ENCODE measurements around the gene ZMYM2.

ZMYM2 gene

GRCh38 chr13:20053016-20053415 is 94.5 kb downstream of the ZMYM2 start:
- no peak for ATAC-seq (ENCODE audit: insufficient read depth, low read depth)
- H3K9me3 ChIP-seq (ENCODE audit: insufficient read depth, low read length, severe bottlenecking) = no peaks in the 10 kb centered on the region
- no peaks in the 10 kb centered on the region for H3K4me1 ChIP-seq (ENCODE audit: insufficient read depth, low read length)
- DNase-seq = no peak
- H3K9ac ChIP-seq (ENCODE audit: low read depth, low read length) = no peak overlapping the region
- peaks cover 61% of the 10 kb centered on the region for H3K36me3 ChIP-seq (ENCODE audit: insufficient read depth, low read length)
- TF ChIP-seq CTCF (IDR thresholded peaks at IDR 0.05; ENCODE audit: borderline replicate concordance, extremely low read depth, low read length, poor library complexity, severe bottlenecking) (no peak), EZH2 (IDR thresholded peaks at IDR 0.05; ENCODE audit: borderline replicate concordance, low read depth, low read length, severe bottlenecking) (no peak)
- H3K27ac ChIP-seq (ENCODE audit: low read length) = no peak overlapping the region
- no peak overlapping the region for H3K4me3 ChIP-seq (ENCODE audit: low read depth in 1 of 2, low read length in 2 of 2)
- no peak overlapping the region for H2AFZ ChIP-seq (ENCODE audit: low read depth, low read length)
- no peaks in the 10 kb centered on the region for H4K20me1 ChIP-seq (ENCODE audit: insufficient read depth, low read length)
- H3K27me3 ChIP-seq (ENCODE audit: insufficient read depth, low read length, poor library complexity) = no peaks in the 10 kb centered on the region
- no peaks in the 10 kb centered on the region for H3K79me2 ChIP-seq (ENCODE audit: insufficient read depth, low read length)
- H3K4me2 ChIP-seq (ENCODE audit: insufficient read depth, low read length) = no peak overlapping the region

GRCh38 chr13:20053891-20054290 is 95.4 kb downstream of the ZMYM2 start:
- no peak for DNase-seq
- Histone ChIP-seq H3K9ac (ENCODE audit: low read depth, low read length) (no peak overlapping the region), H3K4me3 (ENCODE audit: low read depth in 1 of 2, low read length in 2 of 2) (no peak overlapping the region), H3K9me3 (ENCODE audit: insufficient read depth, low read length, severe bottlenecking) (no peaks in the 10 kb centered on the region), H3K79me2 (ENCODE audit: insufficient read depth, low read length) (no peaks in the 10 kb centered on the region), H3K4me2 (ENCODE audit: insufficient read depth, low read length) (no peak overlapping the region), H3K36me3 (ENCODE audit: insufficient read depth, low read length) (peaks cover 69% of the 10 kb centered on the region), H3K27me3 (ENCODE audit: insufficient read depth, low read length, poor library complexity) (no peaks in the 10 kb centered on the region), H2AFZ (ENCODE audit: low read depth, low read length) (no peak overlapping the region), H3K27ac (ENCODE audit: low read length) (no peak overlapping the region), H4K20me1 (ENCODE audit: insufficient read depth, low read length) (no peaks in the 10 kb centered on the region), H3K4me1 (ENCODE audit: insufficient read depth, low read length) (no peaks in the 10 kb centered on the region)
- TF ChIP-seq EZH2 (IDR thresholded peaks at IDR 0.05; ENCODE audit: borderline replicate concordance, low read depth, low read length, severe bottlenecking) (no peak), CTCF (IDR thresholded peaks at IDR 0.05; ENCODE audit: borderline replicate concordance, extremely low read depth, low read length, poor library complexity, severe bottlenecking) (no peak)
- ATAC-seq (ENCODE audit: insufficient read depth, low read depth) = no peak

GRCh38 chr13:20054586-20054985 is 96.1 kb downstream of the ZMYM2 start:
- H3K4me2 ChIP-seq (ENCODE audit: insufficient read depth, low read length) = no peak overlapping the region
- H3K27me3 ChIP-seq (ENCODE audit: insufficient read depth, low read length, poor library complexity) = no peaks in the 10 kb centered on the region
- H3K9ac ChIP-seq (ENCODE audit: low read depth, low read length) = no peak overlapping the region
- H3K9me3 ChIP-seq (ENCODE audit: insufficient read depth, low read length, severe bottlenecking) = no peaks in the 10 kb centered on the region
- no peak overlapping the region for H3K27ac ChIP-seq (ENCODE audit: low read length)
- H3K4me3 ChIP-seq (ENCODE audit: low read depth in 1 of 2, low read length in 2 of 2) = no peak overlapping the region
- no peaks in the 10 kb centered on the region for H4K20me1 ChIP-seq (ENCODE audit: insufficient read depth, low read length)
- ATAC-seq (ENCODE audit: insufficient read depth, low read depth) = no peak
- H3K4me1 ChIP-seq (ENCODE audit: insufficient read depth, low read length) = no peaks in the 10 kb centered on the region
- no peak overlapping the region for H2AFZ ChIP-seq (ENCODE audit: low read depth, low read length)
- no peaks in the 10 kb centered on the region for H3K79me2 ChIP-seq (ENCODE audit: insufficient read depth, low read length)
- no peak for DNase-seq
- peaks cover 69% of the 10 kb centered on the region for H3K36me3 ChIP-seq (ENCODE audit: insufficient read depth, low read length)
- TF ChIP-seq CTCF (IDR thresholded peaks at IDR 0.05; ENCODE audit: borderline replicate concordance, extremely low read depth, low read length, poor library complexity, severe bottlenecking) (no peak), EZH2 (IDR thresholded peaks at IDR 0.05; ENCODE audit: borderline replicate concordance, low read depth, low read length, severe bottlenecking) (no peak)

- Histone ChIP-seq H3K4me2 (ENCODE audit: insufficient read depth, low read length) (no peak overlapping the region), H3K36me3 (ENCODE audit: insufficient read depth, low read length) (peaks cover 79% of the 10 kb centered on the region), H3K9ac (ENCODE audit: low read depth, low read length) (no peak overlapping the region), H3K27me3 (ENCODE audit: insufficient read depth, low read length, poor library complexity) (no peaks in the 10 kb centered on the region), H3K27ac (ENCODE audit: low read length) (no peak overlapping the region), H3K9me3 (ENCODE audit: insufficient read depth, low read length, severe bottlenecking) (no peaks in the 10 kb centered on the region), H4K20me1 (ENCODE audit: insufficient read depth, low read length) (no peaks in the 10 kb centered on the region), H2AFZ (ENCODE audit: low read depth, low read length) (no peak overlapping the region), H3K4me3 (ENCODE audit: low read depth in 1 of 2, low read length in 2 of 2) (no peak overlapping the region), H3K4me1 (ENCODE audit: insufficient read depth, low read length) (no peaks in the 10 kb centered on the region), H3K79me2 (ENCODE audit: insufficient read depth, low read length) (no peaks in the 10 kb centered on the region)
- no peak for DNase-seq
- ATAC-seq (ENCODE audit: insufficient read depth, low read depth) = no peak
- TF ChIP-seq EZH2 (IDR thresholded peaks at IDR 0.05; ENCODE audit: borderline replicate concordance, low read depth, low read length, severe bottlenecking) (no peak), CTCF (IDR thresholded peaks at IDR 0.05; ENCODE audit: borderline replicate concordance, extremely low read depth, low read length, poor library complexity, severe bottlenecking) (no peak)
Observed at GRCh38 chr13:20057214-20057613, 98.7 kb downstream of the ZMYM2 start.
